CD4-positive, alpha-beta T cell (primary cell): ENCODE measurements around the gene DOCK8. TPM values are rescaled to one million over a fixed set of nuclear protein-coding genes. Genes with fewer than 3 reads are reported as not detected.

Experiments used
- ATAC-seq: fragments of 200-7000 bp; cut with Tn5 transposase; one replicate; pipeline ENCODE4 v1.10.0; 2022; ENCODE audit warnings: mild to moderate bottlenecking; ENCODE audit not compliant: poor library complexity
- CTCF ChIA-PET: fragments of 350-600 bp; sonication (Branson Sonifier 250); formaldehyde crosslinking; loops from one replicate; lab custom pipeline; 2021; ENCODE audit warnings: antibody characterized with exemption, inconsistent platforms; lab: Charles Lee
- POLR2A ChIA-PET: fragments of 350-600 bp; sonication (Branson Sonifier 250); formaldehyde crosslinking; loops from one replicate; lab custom pipeline; 2021; ENCODE audit warnings: antibody characterized with exemption, inconsistent platforms; lab: Charles Lee
- DNase-seq, 14 experiments: peaks; one replicate each; pipeline ENCODE4 v3.0.0-alpha.2; 2013 to 2020; ENCODE audit warnings: mixed read lengths in 2 of 14
- H3K27ac ChIP-seq, 2 donors: one replicate each; pipeline versions ENCODE4 v1.5.1 to v1.7.0; 2013; ENCODE audit warnings: low read length in 2 of 2, low read depth in 1 of 2, mild to moderate bottlenecking in 1 of 2
- H3K27me3 ChIP-seq, 2 experiments: 1 replicate in 1 of 2; 2 replicates in 1 of 2; pipeline versions ENCODE4 v1.6.1 to v1.7.0; 2013; ENCODE audit warnings: low read length in 2 of 2, control low read depth in 1 of 2, mild to moderate bottlenecking in 1 of 2, moderate library complexity in 1 of 2; ENCODE audit not compliant: insufficient read depth in 2 of 2, control insufficient read depth in 1 of 2
- H3K36me3 ChIP-seq: one replicate; pipeline ENCODE4 v1.6.1; 2013; ENCODE audit warnings: low read length, control low read depth; ENCODE audit not compliant: insufficient read depth
- H3K4me1 ChIP-seq: one replicate; pipeline ENCODE4 v1.6.1; 2013; ENCODE audit warnings: low read length, control low read depth; ENCODE audit not compliant: insufficient read depth
- H3K4me3 ChIP-seq: one replicate; pipeline ENCODE4 v1.5.1; 2013; ENCODE audit warnings: mild to moderate bottlenecking, low read length, moderate library complexity
- H3K9me3 ChIP-seq, 2 experiments: 1 replicate in 1 of 2; 2 replicates in 1 of 2; pipeline versions ENCODE4 v1.6.1 to v1.7.0; 2013; ENCODE audit warnings: low read length in 2 of 2, mild to moderate bottlenecking in 2 of 2, control low read depth in 1 of 2, moderate library complexity in 1 of 2; ENCODE audit not compliant: control insufficient read depth in 1 of 2, insufficient read depth in 1 of 2
- H3K27ac Mint-ChIP-seq: one replicate; pipeline ENCODE4 v1.8.0; 2020; ENCODE audit warnings: mixed read lengths
- H3K27me3 Mint-ChIP-seq: one replicate; pipeline ENCODE4 v1.8.0; 2021; ENCODE audit warnings: mixed read lengths
- H3K36me3 Mint-ChIP-seq: one replicate; pipeline ENCODE4 v1.8.0; 2021; ENCODE audit warnings: low read depth, mixed read lengths
- H3K4me1 Mint-ChIP-seq: one replicate; pipeline ENCODE4 v1.8.0; 2021; ENCODE audit warnings: low read depth, mixed read lengths
- H3K4me3 Mint-ChIP-seq: one replicate; pipeline ENCODE4 v1.8.0; 2020; ENCODE audit warnings: mild to moderate bottlenecking, mixed read lengths
- H3K9me3 Mint-ChIP-seq: one replicate; pipeline ENCODE4 v1.8.0; 2020; ENCODE audit warnings: mixed read lengths
- CTCF ChIP-seq: fragments of 200-600 bp; IDR thresholded peaks from one replicate; pipeline ENCODE4 v1.8.0; 2022; ENCODE audit warnings: antibody characterized with exemption, mild to moderate bottlenecking
- intact Hi-C, 2 experiments: fragments of 100-400 bp; cut with DNase I in 1 of 2; cut with micrococcal nuclease in 1 of 2; formaldehyde crosslinking; loops; one replicate each; pipeline versions ENCODE4 v1.15.1 to v1.9.0; 2023 to 2025; cut with DNase I, micrococcal nuclease
- total RNA-seq, 174 experiments: library from RNA in 2 of 174; stranded (reverse) in 2 of 174; gene quantifications; one replicate each; pipeline ENCODE4 v1.2.3 and lab custom pipeline; 2021 to 2026

Gene DOCK8
- total RNA-seq, 2 experiments from 2014 or later = 123 to 126 TPM

GRCh38 chr9:495739-496138 lies 281.1 kb downstream of the DOCK8 start:
- Histone ChIP-seq H3K36me3 (no peaks in the 10 kb centered on the region), H3K27me3 (peaks cover 0 to 2% of the 10 kb centered on the region in 2 experiments), H3K9me3 (no peaks in the 10 kb centered on the region), H3K27ac (no peak overlapping the region), H3K4me1 (no peaks in the 10 kb centered on the region), H3K4me3 (no peak overlapping the region)
- Mint-ChIP-seq H3K4me3 (no peak overlapping the region), H3K9me3 (no peaks in the 10 kb centered on the region), H3K36me3 (no peaks in the 10 kb centered on the region), H3K27me3 (peaks cover 16% of the 10 kb centered on the region), H3K27ac (no peak overlapping the region), H3K4me1 (no peaks in the 10 kb centered on the region)
- ATAC-seq (no peak), DNase-seq (no peak)
- intact Hi-C loops = no loop called here
- TF ChIP-seq CTCF = no peak
- CTCF ChIA-PET = interaction anchor here (1.1 kb wide), 1 partner anchor 9 kb away, joined by 4 read pairs; the partner anchor contains the start of gene KANK1
- POLR2A ChIA-PET = no interaction called here

GRCh38 chr9:503326-503725 lies 288.7 kb downstream of the DOCK8 start:
- Histone ChIP-seq H3K9me3 (no peaks in the 10 kb centered on the region), H3K4me1 (peaks cover 22% of the 10 kb centered on the region), H3K27ac (no peak overlapping the region), H3K27me3 (peaks cover 0 to 2% of the 10 kb centered on the region in 2 experiments), H3K4me3 (peak overlapping the region; percentile 69), H3K36me3 (no peaks in the 10 kb centered on the region)
- Mint-ChIP-seq H3K27ac (peak overlapping the region; percentile 51), H3K4me1 (peaks cover 14% of the 10 kb centered on the region), H3K27me3 (peaks cover 33% of the 10 kb centered on the region), H3K9me3 (no peaks in the 10 kb centered on the region), H3K4me3 (peak overlapping the region; percentile 86), H3K36me3 (no peaks in the 10 kb centered on the region)
- ChIA-PET CTCF (no interaction called here), POLR2A (interaction anchor here (1.0 to 1.6 kb wide), 4 partner anchors 12 to 35 kb away, joined by 3 to 5 read pairs (median 4); no protein-coding TSS in a partner anchor)
- ATAC-seq = no peak
- TF ChIP-seq CTCF = no peak
- intact Hi-C loops = loop anchor here (2.0 kb wide), 1 partner anchor 33 kb away; no protein-coding TSS in a partner anchor
- peak in 3 of 14 experiments; percentile 4 to 29 (median 13) for DNase-seq

GRCh38 chr9:503881-504852 lies 289.5 kb downstream of the DOCK8 start, which contains the start of gene KANK1:
Gene KANK1, plus strand, starts transcription at chr9:504695.
- Mint-ChIP-seq H3K9me3 (no peaks in the 10 kb centered on the region), H3K27me3 (peaks cover 37% of the 10 kb centered on the region), H3K4me1 (peaks cover 14% of the 10 kb centered on the region), H3K36me3 (no peaks in the 10 kb centered on the region), H3K4me3 (peak within 1 kb of the TSS; percentile 86), H3K27ac (peak within 1 kb of the TSS; percentile 51)
- peak within 1 kb of the TSS; percentile 69 for H3K4me3 ChIP-seq
- intact Hi-C loops = loop anchor here (2.0 kb wide), 2 partner anchors 33 to 57 kb away; no protein-coding TSS in a partner anchor
- H3K27ac ChIP-seq = no peak within 1 kb of the TSS
- peak; percentile 41 for TF ChIP-seq CTCF
- ChIA-PET CTCF (interaction anchor here (0.7 to 1.4 kb wide), 6 partner anchors 8 to 32 kb away, joined by 3 to 4 read pairs (median 3); no protein-coding TSS in a partner anchor), POLR2A (interaction anchor here (0.7 to 1.6 kb wide), 5 partner anchors 11 to 36 kb away, joined by 3 to 5 read pairs (median 3); no protein-coding TSS in a partner anchor)
- H3K27me3 ChIP-seq = peaks cover 0 to 2% of the 10 kb centered on the region in 2 experiments
- no peaks in the 10 kb centered on the region for H3K36me3 ChIP-seq
- DNase-seq (peak; percentile 48 to 93 (median 73)), ATAC-seq (peak; percentile 81)
- peaks cover 22% of the 10 kb centered on the region for H3K4me1 ChIP-seq
- no peaks in the 10 kb centered on the region for H3K9me3 ChIP-seq
